HEK293 (cell line): ENCODE data around the gene HOXD11.
A peak's percentile ranks its signal among the peaks of the same experiment; 100 is the strongest.

ENCODE experiments used
- GLI4 ChIP-seq: fragments of 450-650 bp; formaldehyde crosslinking; IDR thresholded peaks from 2 replicates; pipeline ENCODE4 v1.5.1; 2016; ENCODE audit warnings: missing biosample characterization, missing genetic modification characterization
- IKZF3 ChIP-seq: fragments of 450-650 bp; IDR thresholded peaks from 2 replicates; pipeline ENCODE4 v1.5.0; 2018; ENCODE audit warnings: missing biosample characterization, mild to moderate bottlenecking, missing genetic modification characterization, moderate library complexity
- INSM2 ChIP-seq: fragments of 450-650 bp; formaldehyde crosslinking; IDR thresholded peaks from 2 replicates; pipeline ENCODE4 v1.5.1; 2016; ENCODE audit warnings: missing biosample characterization, missing genetic modification characterization
- KLF10 ChIP-seq: fragments of 450-650 bp; IDR thresholded peaks from 2 replicates; pipeline ENCODE4 v1.5.1; 2018; ENCODE audit warnings: missing biosample characterization, mild to moderate bottlenecking, missing genetic modification characterization
- OSR2 ChIP-seq: fragments of 450-650 bp; formaldehyde crosslinking; IDR thresholded peaks from 2 replicates; pipeline ENCODE4 v1.5.1; 2016; ENCODE audit warnings: missing biosample characterization, missing genetic modification characterization
- PRDM2 ChIP-seq: fragments of 450-650 bp; formaldehyde crosslinking; IDR thresholded peaks from 2 replicates; pipeline ENCODE4 v1.5.1; 2016; ENCODE audit warnings: missing biosample characterization, missing genetic modification characterization, borderline replicate concordance
- PRDM4 ChIP-seq: fragments of 450-650 bp; formaldehyde crosslinking; IDR thresholded peaks from 2 replicates; pipeline ENCODE4 v1.5.1; 2017; ENCODE audit warnings: missing biosample characterization, missing genetic modification characterization
- RBAK ChIP-seq: fragments of 450-650 bp; formaldehyde crosslinking; IDR thresholded peaks from 2 replicates; pipeline ENCODE4 v1.5.1; 2016; ENCODE audit warnings: missing biosample characterization, missing genetic modification characterization
- REPIN1 ChIP-seq: fragments of 450-650 bp; formaldehyde crosslinking; IDR thresholded peaks from 2 replicates; pipeline ENCODE4 v1.5.1; 2017; ENCODE audit warnings: missing biosample characterization, missing genetic modification characterization, low read depth
- SP7 ChIP-seq: fragments of 450-650 bp; formaldehyde crosslinking; IDR thresholded peaks from 2 replicates; pipeline ENCODE4 v1.5.1; 2016; ENCODE audit warnings: missing biosample characterization, missing genetic modification characterization
- TCF7L2 ChIP-seq: IDR thresholded peaks from 2 replicates; pipeline ENCODE4 v1.6.1; 2011; ENCODE audit warnings: low read depth, mild to moderate bottlenecking, inconsistent platforms, low read length, moderate library complexity, borderline replicate concordance
- ZBTB48 ChIP-seq: fragments of 450-650 bp; formaldehyde crosslinking; IDR thresholded peaks from 2 replicates; pipeline ENCODE4 v1.5.1; 2016; ENCODE audit warnings: missing biosample characterization, missing genetic modification characterization
- ZFP69B ChIP-seq: fragments of 450-650 bp; formaldehyde crosslinking; IDR thresholded peaks from 2 replicates; pipeline ENCODE4 v1.5.1; 2016; ENCODE audit warnings: missing biosample characterization, missing genetic modification characterization
- ZNF138 ChIP-seq: fragments of 450-650 bp; formaldehyde crosslinking; IDR thresholded peaks from 2 replicates; pipeline ENCODE4 v1.5.1; 2016; ENCODE audit warnings: missing biosample characterization, missing genetic modification characterization, borderline replicate concordance
- ZNF202 ChIP-seq: fragments of 450-650 bp; formaldehyde crosslinking; IDR thresholded peaks from 2 replicates; pipeline ENCODE4 v1.5.1; 2016; ENCODE audit warnings: missing biosample characterization, missing genetic modification characterization, borderline replicate concordance
- ZNF239 ChIP-seq: fragments of 450-650 bp; formaldehyde crosslinking; IDR thresholded peaks from 2 replicates; pipeline ENCODE4 v1.5.1; 2016; ENCODE audit warnings: missing biosample characterization, missing genetic modification characterization
- ZNF280D ChIP-seq: fragments of 450-650 bp; formaldehyde crosslinking; IDR thresholded peaks from 2 replicates; pipeline ENCODE4 v1.5.1; 2016; ENCODE audit warnings: missing biosample characterization, missing genetic modification characterization
- ZNF335 ChIP-seq: fragments of 450-650 bp; formaldehyde crosslinking; conservative IDR thresholded peaks from 2 replicates; pipeline ENCODE4 v1.5.1; 2016; ENCODE audit warnings: missing biosample characterization, missing genetic modification characterization
- ZNF341 ChIP-seq: fragments of 450-650 bp; formaldehyde crosslinking; IDR thresholded peaks from 2 replicates; pipeline ENCODE4; 2016; ENCODE audit warnings: low read depth, missing biosample characterization, missing genetic modification characterization
- ZNF366 ChIP-seq: fragments of 450-650 bp; formaldehyde crosslinking; conservative IDR thresholded peaks from 2 replicates; pipeline ENCODE4 v1.5.1; 2016; ENCODE audit warnings: missing biosample characterization, missing genetic modification characterization
- ZNF416 ChIP-seq: fragments of 450-650 bp; formaldehyde crosslinking; IDR thresholded peaks from 2 replicates; pipeline ENCODE4 v1.5.1; 2016; ENCODE audit warnings: missing biosample characterization, missing genetic modification characterization
- ZNF423 ChIP-seq: fragments of 450-650 bp; formaldehyde crosslinking; IDR thresholded peaks from 2 replicates; pipeline ENCODE4 v1.5.1; 2016; ENCODE audit warnings: missing biosample characterization, missing genetic modification characterization
- ZNF530 ChIP-seq: fragments of 450-650 bp; formaldehyde crosslinking; IDR thresholded peaks from 2 replicates; pipeline ENCODE4 v1.5.1; 2016; ENCODE audit warnings: low read depth, missing biosample characterization, missing genetic modification characterization
- ZNF654 ChIP-seq: fragments of 450-650 bp; formaldehyde crosslinking; IDR thresholded peaks from 2 replicates; pipeline ENCODE4 v1.5.1; 2016; ENCODE audit warnings: low read depth, missing biosample characterization, missing genetic modification characterization
- ZNF830 ChIP-seq: fragments of 450-650 bp; IDR thresholded peaks from 2 replicates; pipeline ENCODE4 v1.5.0; 2018; ENCODE audit warnings: missing biosample characterization, missing genetic modification characterization, low read depth, mild to moderate bottlenecking, moderate library complexity
- ZSCAN16 ChIP-seq: fragments of 450-650 bp; formaldehyde crosslinking; IDR thresholded peaks from 2 replicates; pipeline ENCODE4 v1.5.1; 2016; ENCODE audit warnings: missing biosample characterization, missing genetic modification characterization

HOXD11 gene

GRCh38 chr2:176130147-176130956, 23.3 kb downstream of the HOXD11 start (continued):
- TF ChIP-seq OSR2 (peak; percentile 80), KLF10 (tag by site-specific recombination) (peak; percentile 48; the same call in 1 of the 2 replicates), ZFP69B (tag by site-specific recombination) (0 out of 2 replicates have a peak, but pooled peaks have one; percentile 18), ZNF416 (no peak), PRDM2 (no peak), ZNF341 (tag by site-specific recombination) (peak; percentile 79), IKZF3 (tag by site-specific recombination) (peak; percentile 77), ZNF830 (tag by site-specific recombination) (no peak), ZNF202 (tag by site-specific recombination) (no peak), ZNF654 (tag by site-specific recombination) (no peak; the same call in 1 of the 2 replicates), ZNF530 (tag by site-specific recombination) (no peak), ZBTB48 (no peak), TCF7L2 (0 out of 2 replicates have a peak, but pooled peaks have one; percentile 31), ZNF239 (tag by site-specific recombination) (no peak), ZNF366 (tag by site-specific recombination) (peak; percentile 32; the same call in 1 of the 2 replicates), INSM2 (tag by site-specific recombination) (0 out of 2 replicates have a peak, but pooled peaks have one; percentile 28), GLI4 (tag by site-specific recombination) (no peak), ZSCAN16 (tag by site-specific recombination) (no peak), ZNF335 (tag by site-specific recombination) (peak; percentile 63; the same call in 1 of the 2 replicates), ZNF423 (tag by site-specific recombination) (no peak; the same call in 1 of the 2 replicates), PRDM4 (tag by site-specific recombination) (peak; percentile 84), ZNF138 (tag by site-specific recombination) (no peak), ZNF280D (tag by site-specific recombination) (no peak), RBAK (tag by site-specific recombination) (no peak), SP7 (tag by site-specific recombination) (peak; percentile 49), REPIN1 (tag by site-specific recombination) (no peak)
